Eye (tissue), 1 donor: ENCODE measurements around the gene ENTPD1.

Source experiments
- DNase-seq: peaks from one replicate; pipeline ENCODE4 v3.0.0-alpha.2; 2015

ENTPD1 gene

GRCh38 chr10:95833042-95833610 lies 77.2 kb downstream of the ENTPD1 start:
- no peak for DNase-seq

- DNase-seq, result no peak
These were observed 78.4 kb downstream of the ENTPD1 start for GRCh38 chr10:95834406-95834805.

GRCh38 chr10:95835149-95835860 lies 79.3 kb downstream of the ENTPD1 start:
- DNase-seq, result no peak

GRCh38 chr10:95835911-95836310 lies 79.9 kb downstream of the ENTPD1 start:
- no peak for DNase-seq

- no peak for DNase-seq
These were observed 80.8 kb downstream of the ENTPD1 start for GRCh38 chr10:95836610-95837355.

GRCh38 chr10:95837356-95837776 lies 81.4 kb downstream of the ENTPD1 start:
- no peak for DNase-seq

- no peak for DNase-seq
These were observed 81.8 kb downstream of the ENTPD1 start for GRCh38 chr10:95837783-95838182.

- DNase-seq, result no peak
These were observed 84.2 kb downstream of the ENTPD1 start for GRCh38 chr10:95840121-95840520.

- DNase-seq, result no peak
These were observed 84.7 kb downstream of the ENTPD1 start for GRCh38 chr10:95840681-95841080.

- peak; percentile 87 for DNase-seq
These were observed 85.9 kb downstream of the ENTPD1 start for GRCh38 chr10:95841661-95842498.

- no peak for DNase-seq
These were observed 89.4 kb downstream of the ENTPD1 start for GRCh38 chr10:95845411-95845810.

- no peak for DNase-seq
These were observed 91.0 kb downstream of the ENTPD1 start for GRCh38 chr10:95847007-95847406.

GRCh38 chr10:95848841-95849240 lies 92.9 kb downstream of the ENTPD1 start:
- no peak for DNase-seq

GRCh38 chr10:95850791-95851190 lies 94.8 kb downstream of the ENTPD1 start:
- peak; percentile 18 for DNase-seq

- no peak for DNase-seq
These were observed 104.4 kb downstream of the ENTPD1 start for GRCh38 chr10:95860166-95860940.

- DNase-seq, result no peak
These were observed 105.4 kb downstream of the ENTPD1 start for GRCh38 chr10:95861386-95861785.

- peak; percentile 49 for DNase-seq
These were observed 109.2 kb downstream of the ENTPD1 start for GRCh38 chr10:95864906-95865813.

- DNase-seq, result no peak
These were observed 110.0 kb downstream of the ENTPD1 start for GRCh38 chr10:95865814-95866466.

- no peak for DNase-seq
These were observed 110.5 kb downstream of the ENTPD1 start for GRCh38 chr10:95866467-95866842.

GRCh38 chr10:95867866-95868265 lies 111.9 kb downstream of the ENTPD1 start:
- no peak for DNase-seq
